H9 (cell line): ENCODE results near the gene S100A7A. TPM values are rescaled to one million over a fixed set of nuclear protein-coding genes. Genes with fewer than 3 reads are reported as not detected.

Source experiments
- DNase-seq: peaks from one replicate; pipeline ENCODE4 v3.0.0-alpha.2; 2017
- H2AFZ ChIP-seq: one replicate; pipeline ENCODE4 v1.6.1; 2013; ENCODE audit warnings: mild to moderate bottlenecking, low read length, control low read depth, moderate library complexity
- H2AK5ac ChIP-seq: 2 replicates; pipeline ENCODE4 v1.6.1; 2013; ENCODE audit warnings: low read length, control low read depth, mixed read lengths; ENCODE audit not compliant: insufficient read length
- H2BK120ac ChIP-seq: one replicate; pipeline ENCODE4 v1.6.1; 2013; ENCODE audit warnings: low read depth, mild to moderate bottlenecking, low read length, control low read depth, inconsistent platforms; ENCODE audit not compliant: poor library complexity, severe bottlenecking
- H2BK12ac ChIP-seq: 2 replicates; pipeline ENCODE4 v1.6.1; 2013; ENCODE audit warnings: low read length, control low read depth, mixed read lengths, low read depth; ENCODE audit not compliant: insufficient read length
- H2BK15ac ChIP-seq: 2 replicates; pipeline ENCODE4 v1.6.1; 2013; ENCODE audit warnings: low read depth, low read length, control low read depth
- H2BK20ac ChIP-seq: one replicate; pipeline ENCODE4 v1.6.1; 2013; ENCODE audit warnings: low read depth, mild to moderate bottlenecking, low read length, control low read depth, inconsistent platforms; ENCODE audit not compliant: poor library complexity, severe bottlenecking
- H2BK5ac ChIP-seq: 2 replicates; pipeline ENCODE4 v1.6.1; 2013; ENCODE audit warnings: low read length, control low read depth, mixed read lengths; ENCODE audit not compliant: insufficient read length
- H3K14ac ChIP-seq: 2 replicates; pipeline ENCODE4 v1.6.1; 2013; ENCODE audit warnings: low read length, control low read depth; ENCODE audit not compliant: insufficient read depth
- H3K18ac ChIP-seq: 2 replicates; pipeline ENCODE4 v1.6.1; 2013; ENCODE audit warnings: low read depth, mild to moderate bottlenecking, mixed read lengths, low read length, control low read depth; ENCODE audit not compliant: insufficient read length
- H3K23ac ChIP-seq: 2 replicates; pipeline ENCODE4 v1.6.1; 2013; ENCODE audit warnings: low read length, control low read depth, mixed read lengths, low read depth; ENCODE audit not compliant: insufficient read length
- H3K23me2 ChIP-seq: 2 replicates; pipeline ENCODE4 v1.6.1; 2013; ENCODE audit warnings: low read depth, mild to moderate bottlenecking, mixed read lengths, low read length, control low read depth; ENCODE audit not compliant: insufficient read length, poor library complexity, severe bottlenecking
- H3K27ac ChIP-seq: 2 replicates; pipeline ENCODE4 v1.5.1; 2013; ENCODE audit warnings: low read length, control low read depth, mixed read lengths, low read depth; ENCODE audit not compliant: insufficient read length
- H3K27me3 ChIP-seq: 2 replicates; pipeline ENCODE4 v1.6.1; 2013; ENCODE audit warnings: low read length, control low read depth, inconsistent platforms; ENCODE audit not compliant: insufficient read depth
- H3K4ac ChIP-seq: 2 replicates; pipeline ENCODE4 v1.6.1; 2013; ENCODE audit warnings: low read depth, mild to moderate bottlenecking, control low read depth, inconsistent platforms, low read length, moderate library complexity
- H3K4me1 ChIP-seq: 2 replicates; pipeline ENCODE4 v1.6.1; 2013; ENCODE audit warnings: low read length, control low read depth, inconsistent platforms; ENCODE audit not compliant: insufficient read depth
- H3K4me2 ChIP-seq: 2 replicates; pipeline ENCODE4 v1.6.1; 2013; ENCODE audit warnings: low read length, control low read depth, mixed read lengths; ENCODE audit not compliant: insufficient read length, insufficient read depth
- H3K56ac ChIP-seq: 2 replicates; pipeline ENCODE4 v1.6.1; 2013; ENCODE audit warnings: low read depth, mild to moderate bottlenecking, mixed read lengths, low read length, control low read depth; ENCODE audit not compliant: insufficient read length
- H3K79me1 ChIP-seq: 2 replicates; pipeline ENCODE4 v1.6.1; 2013; ENCODE audit warnings: low read depth, mild to moderate bottlenecking, moderate library complexity, low read length, control low read depth, inconsistent platforms; ENCODE audit not compliant: insufficient read depth, poor library complexity, severe bottlenecking
- H3K79me2 ChIP-seq: 2 replicates; pipeline ENCODE4 v1.6.1; 2013; ENCODE audit warnings: low read length, control low read depth, inconsistent platforms; ENCODE audit not compliant: insufficient read depth
- H3K9ac ChIP-seq: 2 replicates; pipeline ENCODE4 v1.6.1; 2013; ENCODE audit warnings: low read length, control low read depth, mixed read lengths; ENCODE audit not compliant: insufficient read length; ENCODE audit errors: extremely low read depth
- H3K9me3 ChIP-seq: one replicate; pipeline ENCODE4 v1.6.1; 2013; ENCODE audit warnings: low read depth, low read length, inconsistent platforms; ENCODE audit not compliant: control insufficient read depth
- H3T11ph ChIP-seq: one replicate; pipeline ENCODE4 v1.6.1; 2013; ENCODE audit warnings: mild to moderate bottlenecking, low read length, control low read depth, inconsistent platforms
- H4K20me1 ChIP-seq: one replicate; pipeline ENCODE4 v1.6.1; 2013; ENCODE audit not compliant: control insufficient read depth, insufficient read length, insufficient read depth
- H4K5ac ChIP-seq: 2 replicates; pipeline ENCODE4 v1.6.1; 2013; ENCODE audit warnings: low read depth, mild to moderate bottlenecking, mixed read lengths, low read length, control low read depth; ENCODE audit not compliant: insufficient read length
- H4K8ac ChIP-seq: replicated peaks from 2 replicates; pipeline ENCODE4 v1.6.1; 2013; ENCODE audit warnings: low read length, control low read depth, mixed read lengths, low read depth; ENCODE audit not compliant: insufficient read length
- H4K91ac ChIP-seq: 2 replicates; pipeline ENCODE4 v1.6.1; 2013; ENCODE audit warnings: low read depth, mild to moderate bottlenecking, moderate library complexity, mixed read lengths, low read length, control low read depth; ENCODE audit not compliant: insufficient read length
- H3K27ac Mint-ChIP-seq, 3 experiments: 2 replicates in 2 of 3; 3 replicates in 1 of 3; pipeline ENCODE4 v1.8.0; 2020 to 2021; ENCODE audit warnings: mixed read lengths in 3 of 3, mild to moderate bottlenecking in 1 of 3, moderate library complexity in 1 of 3
- H3K27me3 Mint-ChIP-seq: 2 replicates; pipeline ENCODE4 v1.8.0; 2021; ENCODE audit warnings: low read depth, mild to moderate bottlenecking, moderate library complexity, mixed read lengths
- H3K36me3 Mint-ChIP-seq, 3 experiments: 2 replicates in 2 of 3; 3 replicates in 1 of 3; pipeline ENCODE4 v1.8.0; 2020 to 2021; ENCODE audit warnings: low read depth in 3 of 3, mixed read lengths in 3 of 3; ENCODE audit not compliant: insufficient read depth in 1 of 3
- H3K4me1 Mint-ChIP-seq, 2 experiments: 2 replicates each; pipeline ENCODE4 v1.8.0; 2020; ENCODE audit warnings: mixed read lengths in 2 of 2
- H3K4me3 Mint-ChIP-seq, 2 experiments: 2 replicates in 1 of 2; 3 replicates in 1 of 2; pipeline ENCODE4 v1.8.0; 2020 to 2021; ENCODE audit warnings: mild to moderate bottlenecking in 2 of 2, mixed read lengths in 2 of 2, moderate library complexity in 1 of 2
- H3K9me3 Mint-ChIP-seq, 2 experiments: 2 replicates in 1 of 2; 3 replicates in 1 of 2; pipeline ENCODE4 v1.8.0; 2020; ENCODE audit warnings: mild to moderate bottlenecking in 2 of 2, mixed read lengths in 2 of 2, moderate library complexity in 1 of 2
- CTCF ChIP-seq: fragments of 200-600 bp; sonication (generic); conservative IDR thresholded peaks from 3 replicates; pipeline ENCODE4 v1.8.0; 2021; ENCODE audit warnings: antibody characterized with exemption, mild to moderate bottlenecking
- WGBS: extraction: QIAGEN DNeasy Blood & Tissue Kit; methylation state at CpG from one replicate; pipeline ENCODE4 v1.1.7; 2013; ENCODE audit warnings: missing lambda C conversion rate, low lambda C conversion rate, mixed read lengths; ENCODE audit not compliant: insufficient read length; ENCODE audit errors: extremely low coverage; 5-methylcytosine and 5-hydroxymethylcytosine counted together
- total RNA-seq: library from RNA; stranded (reverse); gene quantifications from 2 replicates; pipeline ENCODE4 v1.2.1, GENCODE V29; 2021

S100A7A gene
- total RNA-seq, 1 experiment from 2014 or later: not detected

GRCh38 chr1:153459655-153460054, 43.3 kb downstream of the S100A7A start:
- H3K56ac ChIP-seq: no peak overlapping the region
- no peak overlapping the region for H3T11ph ChIP-seq
- H2AFZ ChIP-seq: no peak overlapping the region
- Mint-ChIP-seq H3K4me3 (no peak overlapping the region), H3K9me3 (no peaks in the 10 kb centered on the region; a peak in 1 of 5 replicates), H3K27me3 (peaks cover 16% of the 10 kb centered on the region), H3K27ac (no peak overlapping the region), H3K36me3 (no peaks in the 10 kb centered on the region), H3K4me1 (no peaks in the 10 kb centered on the region)
- H2BK5ac ChIP-seq: no peak overlapping the region
- H4K91ac ChIP-seq: no peak overlapping the region
- no peak overlapping the region for H3K9ac ChIP-seq
- no peak overlapping the region for H2BK120ac ChIP-seq
- no peak overlapping the region for H2BK20ac ChIP-seq
- DNase-seq: no peak
- H3K79me2 ChIP-seq: no peaks in the 10 kb centered on the region
- no peak overlapping the region for H4K8ac ChIP-seq
- no peaks in the 10 kb centered on the region for H3K79me1 ChIP-seq
- H3K27me3 ChIP-seq: no peaks in the 10 kb centered on the region
- H3K4ac ChIP-seq: no peak overlapping the region
- no peaks in the 10 kb centered on the region for H4K20me1 ChIP-seq
- no peaks in the 10 kb centered on the region for H3K23me2 ChIP-seq
- H3K27ac ChIP-seq: no peak overlapping the region
- no peaks in the 10 kb centered on the region for H3K9me3 ChIP-seq
- H3K14ac ChIP-seq: no peak overlapping the region
- H2AK5ac ChIP-seq: no peak overlapping the region
- no CpG with 5 or more reads among the region's 2 CpGs for WGBS
- H3K23ac ChIP-seq: no peak overlapping the region
- no peak overlapping the region for H2BK15ac ChIP-seq
- no peak overlapping the region for H3K18ac ChIP-seq
- H3K4me2 ChIP-seq: no peak overlapping the region
- H2BK12ac ChIP-seq: no peak overlapping the region
- H3K4me1 ChIP-seq: no peaks in the 10 kb centered on the region; the same call in 1 of the 2 replicates
- H4K5ac ChIP-seq: no peak overlapping the region
- TF ChIP-seq CTCF: no peak
